ENCODE results near the gene RTP3. TPM values are rescaled to one million over a fixed set of nuclear protein-coding genes. Genes with fewer than 3 reads are reported as not detected.

Gene RTP3
- not detected in 2 replicates for total RNA-seq

DNA sequence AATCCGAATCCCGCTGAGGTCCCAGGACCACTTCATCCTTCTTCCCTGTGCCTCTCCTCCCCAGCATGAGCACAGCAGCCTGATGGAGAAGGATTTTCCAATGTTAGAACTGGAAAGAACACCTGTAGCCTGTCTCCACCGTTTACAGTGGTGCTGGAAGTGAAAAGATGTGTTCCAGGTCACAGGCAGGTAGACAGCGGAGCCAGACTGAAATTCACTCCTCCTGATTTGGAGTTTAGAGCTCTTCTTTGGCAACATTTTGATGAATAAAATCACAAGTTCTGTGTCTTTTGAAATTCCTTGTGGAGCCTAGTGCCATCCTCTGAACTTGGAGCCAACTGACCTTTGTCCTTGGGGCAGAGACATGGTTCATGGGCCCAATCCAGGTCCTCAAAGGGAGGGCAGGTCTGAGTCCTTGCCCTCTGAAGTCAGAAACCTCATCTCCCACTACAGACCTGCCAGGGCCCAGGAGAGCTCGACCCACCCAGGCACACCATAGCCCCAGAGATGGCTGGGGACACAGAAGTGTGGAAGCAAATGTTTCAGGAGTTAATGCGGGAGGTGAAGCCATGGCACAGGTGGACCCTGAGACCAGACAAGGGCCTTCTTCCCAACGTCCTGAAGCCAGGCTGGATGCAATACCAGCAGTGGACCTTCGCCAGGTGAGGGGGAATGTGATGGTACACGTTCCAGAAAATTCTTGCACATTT lies at the start of gene RTP3:
RTP3 (plus strand) TSS at position 421 of the 710 bp plus-strand sequence; CDS start at position 508, 87 bp downstream.

DNA sequence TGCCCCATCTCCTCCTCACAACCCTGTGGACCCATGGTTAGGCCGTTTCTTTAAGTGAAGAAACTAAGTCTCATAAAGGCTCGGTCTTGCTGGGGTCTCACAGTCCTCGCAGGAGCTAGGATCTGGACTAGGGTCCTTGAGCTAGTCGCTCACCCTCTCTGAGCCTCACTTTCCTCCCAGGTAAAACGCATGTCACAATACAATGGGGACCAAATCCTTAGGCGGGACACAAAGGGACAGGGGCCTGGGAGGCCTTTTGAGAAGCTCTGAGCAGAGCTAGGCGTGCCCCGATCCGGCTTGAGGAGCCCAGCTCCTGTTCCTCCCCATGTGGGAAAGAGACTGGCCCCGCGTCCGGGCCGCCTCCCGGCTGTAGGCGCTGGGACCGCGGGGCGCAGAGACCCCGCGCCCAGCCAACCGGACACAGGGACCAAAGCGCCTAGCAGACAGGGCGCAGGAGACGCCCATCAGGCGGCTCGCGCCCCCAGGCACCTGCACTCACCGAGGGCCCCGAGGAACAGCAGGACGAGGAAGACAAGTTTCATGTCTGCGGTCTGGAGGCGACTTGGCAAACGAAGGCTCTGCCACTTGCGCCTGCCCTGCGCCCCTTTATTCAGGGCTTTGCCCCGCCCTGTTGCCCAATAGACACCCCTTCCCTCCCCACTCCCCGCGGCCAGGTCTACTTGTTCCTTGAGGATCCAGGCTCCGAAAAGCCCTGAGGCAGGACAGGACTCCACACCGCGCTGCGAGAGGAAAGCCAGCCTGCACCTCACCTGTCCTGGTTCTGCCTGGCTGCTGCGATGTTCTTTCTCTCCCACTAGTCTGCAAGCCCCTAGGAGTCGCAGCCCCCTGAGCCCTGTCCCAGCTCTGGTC lies 33.2 kb upstream of the RTP3 start, which contains the start of gene LTF:
LTF (minus strand) TSS at position 580 of the 870 bp plus-strand sequence; CDS start at position 542, 38 bp downstream.

Other genes with a start within 250 kb of the RTP3 start
- not detected in 2 replicates for gene CCR2, start 143.9 kb upstream of the RTP3 start, total RNA-seq
- not detected in 2 replicates for gene CCR5, start 127.0 kb upstream of the RTP3 start, total RNA-seq
- 14.6 and 15.4 TPM in 2 replicates for gene CCRL2, start 90.7 kb upstream of the RTP3 start, total RNA-seq
- 0.14 TPM in 1 of 2 replicates, not detected in the other for gene LTF, start 33.1 kb upstream of the RTP3 start, total RNA-seq
- 0.13 and 0.14 TPM in 2 replicates for gene LRRC2, start 68.3 kb downstream of the RTP3 start, total RNA-seq
- not detected in 2 replicates for gene FAM240A, start 114.5 kb downstream of the RTP3 start, total RNA-seq
- 5.3 and 8.5 TPM in 2 replicates for gene ALS2CL, start 195.7 kb downstream of the RTP3 start, total RNA-seq
- gene TMIE, start 203.4 kb downstream of the RTP3 start, total RNA-seq, result 0.13 and 0.36 TPM in 2 replicates
- gene PRSS50, start 219.9 kb downstream of the RTP3 start, total RNA-seq, result not detected in 2 replicates

Measured in thoracic aorta endothelial cell (primary cell).